HepG2 (cell line): ENCODE data around the gene KRTAP10-5. TPM values are rescaled to one million over a fixed set of nuclear protein-coding genes. Genes with fewer than 3 reads are reported as not detected.

Experiments
- ATAC-seq: fragments of 200-7000 bp; cut with Tn5 transposase; 3 replicates; pipeline ENCODE4 v1.9.1; 2020; ENCODE audit warnings: mild to moderate bottlenecking, moderate library complexity
- BruUV-seq: library from RNA; stranded (reverse); fragments of 400-500 nt; replicated peaks from 2 replicates; lab custom pipeline; 2021; lab: Mats Ljungman, UMichigan
- CTCF ChIA-PET: fragments of 300-600 bp; formaldehyde crosslinking; extraction: SDS; loops from one replicate; lab custom pipeline; 2021; ENCODE audit warnings: low total read pairs, inconsistent platforms, low intra/inter-chr PET ratio; lab: Yijun Ruan, JAX
- POLR2A ChIA-PET: fragments of 350-600 bp; sonication (Branson Sonifier 250); formaldehyde crosslinking; loops from one replicate; lab custom pipeline; 2020; ENCODE audit warnings: antibody characterized with exemption, inconsistent platforms; lab: Yijun Ruan, JAX
- DNase-seq: peaks from one replicate; pipeline ENCODE4 v3.0.0-alpha.2; 2015; ENCODE audit warnings: low spot score
- FAIRE-seq: peaks from 3 replicates; lab custom pipeline; 2011; peaks lifted over from hg19 to GRCh38; lab: Jason Lieb, UNC
- H2AFZ ChIP-seq: one replicate; pipeline ENCODE4 v1.6.1; 2011; ENCODE audit warnings: low read length, inconsistent platforms
- H3K27ac ChIP-seq: fragments of 300-600 bp; 3 replicates; pipeline ENCODE4 v1.8.0; 2011; ENCODE audit warnings: mixed run types, mild to moderate bottlenecking, mixed read lengths, low read length, inconsistent platforms; ENCODE audit not compliant: insufficient read depth; ENCODE audit errors: extremely low read length
- H3K27me3 ChIP-seq, 2 experiments: fragments of 200-600 bp in 1 of 2; 2 replicates in 1 of 2; 3 replicates in 1 of 2; pipeline versions ENCODE4 v1.6.0 to v1.8.0; 2011; ENCODE audit warnings: low read length in 2 of 2, mild to moderate bottlenecking in 2 of 2, moderate library complexity in 2 of 2, inconsistent platforms in 1 of 2; ENCODE audit not compliant: insufficient read depth in 2 of 2, control insufficient read depth in 1 of 2
- H3K36me3 ChIP-seq, 2 experiments: fragments of 200-600 bp in 1 of 2; replicated peaks in 1 of 2; 2 replicates in 1 of 2; 3 replicates in 1 of 2; pipeline versions ENCODE4 v1.5.1 to v1.8.0; 2011; ENCODE audit warnings: low read length in 2 of 2, inconsistent platforms in 1 of 2; ENCODE audit not compliant: insufficient read depth in 2 of 2, control insufficient read depth in 1 of 2
- H3K4me1 ChIP-seq: 2 replicates; pipeline ENCODE4 v1.5.1; 2012; ENCODE audit warnings: low read length, inconsistent platforms; ENCODE audit not compliant: insufficient read depth
- H3K4me2 ChIP-seq: 2 replicates; pipeline ENCODE4 v1.6.0; 2011; ENCODE audit warnings: low read depth, low read length, inconsistent platforms
- H3K4me3 ChIP-seq, 3 experiments: fragments of 200-600 bp in 1 of 3; sonication (generic), shearing (Covaris generic) in 1 of 3; replicated peaks in 1 of 3; 2 replicates each; pipeline ENCODE4 v1.5.1; 2011 to 2016; ENCODE audit warnings: low read length in 3 of 3, inconsistent platforms in 2 of 3, low read depth in 2 of 3, mild to moderate bottlenecking in 2 of 3, control low read depth in 1 of 3, mixed read lengths in 1 of 3; ENCODE audit not compliant: insufficient read depth in 1 of 3
- H3K79me2 ChIP-seq: one replicate; pipeline ENCODE4 v1.6.1; 2011; ENCODE audit warnings: low read length, inconsistent platforms; ENCODE audit not compliant: insufficient read depth
- H3K9ac ChIP-seq: 2 replicates; pipeline ENCODE4 v1.6.0; 2011; ENCODE audit warnings: mild to moderate bottlenecking, low read depth, low read length, inconsistent platforms; ENCODE audit not compliant: insufficient read depth
- H3K9me3 ChIP-seq: 2 replicates; pipeline ENCODE4 v1.5.1; 2012; ENCODE audit warnings: mild to moderate bottlenecking, low read length
- H4K20me1 ChIP-seq: 2 replicates; pipeline ENCODE4 v1.6.0; 2011; ENCODE audit warnings: inconsistent platforms, mild to moderate bottlenecking, low read length, moderate library complexity; ENCODE audit not compliant: insufficient read depth
- ARID5B ChIP-seq: IDR thresholded peaks from 2 replicates; pipeline ENCODE4 v1.4.0; 2020; ENCODE audit warnings: mild to moderate bottlenecking, missing genetic modification reagents
- EZH2 ChIP-seq: conservative IDR thresholded peaks from 2 replicates; pipeline ENCODE4 v1.6.1; 2012; ENCODE audit warnings: mild to moderate bottlenecking, low read depth, low read length, moderate library complexity
- HCFC1 ChIP-seq: fragments of 150-350 bp; IDR thresholded peaks from 2 replicates; pipeline ENCODE4 v1.6.1; 2014; ENCODE audit warnings: low read depth, low read length
- HNRNPK ChIP-seq: fragments of 200-400 bp; formaldehyde crosslinking; IDR thresholded peaks from 2 replicates; pipeline ENCODE4 v1.6.1; 2018; ENCODE audit warnings: low read length, low read depth, moderate library complexity, mild to moderate bottlenecking; ENCODE audit not compliant: poor library complexity, severe bottlenecking
- KDM6A ChIP-seq: IDR thresholded peaks from 2 replicates; pipeline ENCODE4 v1.6.1; 2016; ENCODE audit warnings: low read depth
- NR0B2 ChIP-seq: sonication (generic); formaldehyde crosslinking; IDR thresholded peaks from 2 replicates; pipeline ENCODE4 v1.4.0; 2020; ENCODE audit warnings: mild to moderate bottlenecking, missing genetic modification reagents
- PRPF4 ChIP-seq: fragments of 200-400 bp; formaldehyde crosslinking; IDR thresholded peaks from 2 replicates; pipeline ENCODE4 v1.6.1; 2016; ENCODE audit warnings: low read length, low read depth; ENCODE audit not compliant: poor library complexity, severe bottlenecking
- TFDP1 ChIP-seq: IDR thresholded peaks from 2 replicates; pipeline ENCODE4 v1.6.1; 2016; ENCODE audit warnings: missing compliant biosample characterization, missing genetic modification reagents, borderline replicate concordance
- ZNF589 ChIP-seq: sonication (generic); formaldehyde crosslinking; conservative IDR thresholded peaks from 2 replicates; pipeline ENCODE4 v1.8.0; 2022; ENCODE audit warnings: mild to moderate bottlenecking, moderate library complexity, missing genetic modification reagents
- WGBS: methylation state at CpG from one replicate; pipeline ENCODE4 v1.1.6; 2017; ENCODE audit warnings: low lambda C conversion rate; 5-methylcytosine and 5-hydroxymethylcytosine counted together
- in situ Hi-C: cut with HindIII; loops from 2 replicates; pipeline ENCODE4 v1.10.0; 2017; ENCODE audit warnings: low pct_unique_long_range_greater_than_20kb; ENCODE audit not compliant: extremely low pct_ligation_motif_present
- intact Hi-C: fragments of 100-400 bp; cut with micrococcal nuclease; formaldehyde crosslinking; loops from one replicate; pipeline ENCODE4 v1.10.0; 2022; ENCODE audit not compliant: unreplicated experiment
- polyA plus RNA-seq, 8 experiments: library from polyadenylated mRNA; depleted of rRNA in 3 of 8; stranded (reverse) in 7 of 8; unstranded in 1 of 8; fragments of >200 nt; fragmentation: Illumina TruSeq in 4 of 8; extraction: Trizol in 4 of 8; gene quantifications; 2 replicates each; pipeline versions ENCODE4 v1.2.1 to v1.2.3, GENCODE V29; 2011 to 2016; ENCODE audit warnings: low read depth in 4 of 8, missing spikeins in 1 of 8, mixed read lengths in 1 of 8; ENCODE audit not compliant: insufficient read depth in 1 of 8
- total RNA-seq, 5 experiments: library from RNA; depleted of rRNA; stranded (reverse); fragments of >200 nt; fragmentation: Illumina TruSeq; extraction: Trizol; gene quantifications; 2 replicates each; pipeline ENCODE4 v1.2.3, GENCODE V29; 2016; ENCODE audit warnings: low read depth in 1 of 5

The KRTAP10-5 gene
- total and polyA plus RNA-seq, 2 of the 13 experiments (the other 11 are each of a cell fraction or from before 2014, with no cell fraction given) = not detected

GRCh38 chr21:44529503-44530125 lies 50.8 kb downstream of the KRTAP10-5 start:
- POLR2A ChIA-PET = no interaction called here
- FAIRE-seq = no peak
- intact Hi-C loops = no loop called here

More at GRCh38 chr21:44529503-44530125, 50.8 kb downstream of the KRTAP10-5 start:
- Histone ChIP-seq H4K20me1 (no peaks in the 10 kb centered on the region), H3K9ac (no peak overlapping the region), H3K9me3 (no peaks in the 10 kb centered on the region), H2AFZ (no peak overlapping the region), H3K4me3 (no peak overlapping the region), H3K79me2 (no peaks in the 10 kb centered on the region), H3K27me3 (peaks cover 0 to 14% of the 10 kb centered on the region in 2 experiments; a peak in 2 of 5 replicates), H3K4me1 (peaks cover 21% of the 10 kb centered on the region), H3K36me3 (no peaks in the 10 kb centered on the region), H3K4me2 (no peak overlapping the region), H3K27ac (no peak overlapping the region)
- ATAC-seq = no peak
- in situ Hi-C loops = no loop called here
- no peak for TF ChIP-seq EZH2
- TF ChIP-seq ARID5B = no peak
- no peak for TF ChIP-seq NR0B2 (CRISPR knock-in tag)
- TF ChIP-seq ZNF589 = no peak
- TF ChIP-seq PRPF4 = no peak
- TF ChIP-seq TFDP1 (CRISPR knock-in tag) = no peak
- no peak for TF ChIP-seq HCFC1
- TF ChIP-seq HNRNPK = no peak
- TF ChIP-seq KDM6A (CRISPR knock-in tag) = no peak
- no TSS peak for BruUV-seq
- CTCF ChIA-PET = no interaction called here
- WGBS = 32% methylated on average over 10 of the region's 23 CpGs
- no peak for DNase-seq

Other genes starting within 250 kb of the KRTAP10-5 start
- 13.1 and 20.1 TPM in 2 replicates for gene CFAP410, start 241.2 kb downstream of the KRTAP10-5 start, total RNA-seq (2016; rRNA removed; fragmentation: Illumina TruSeq; extraction: Trizol)
- gene CFAP410, start 241.2 kb downstream of the KRTAP10-5 start, polyA plus RNA-seq (2011; rRNA removed) = 8.0 and 13.1 TPM in 2 replicates
- gene TRPM2, start 227.0 kb downstream of the KRTAP10-5 start, total RNA-seq (2016; rRNA removed; fragmentation: Illumina TruSeq; extraction: Trizol) = 0.07 TPM in 1 of 2 replicates, not detected in the other
- gene TRPM2, start 227.0 kb downstream of the KRTAP10-5 start, polyA plus RNA-seq (2011; rRNA removed) = 0.09 and 0.20 TPM in 2 replicates
- gene LRRC3, start 125.1 kb downstream of the KRTAP10-5 start, total RNA-seq (2016; rRNA removed; fragmentation: Illumina TruSeq; extraction: Trizol) = 3.9 and 4.8 TPM in 2 replicates
- 16.5 and 24.3 TPM in 2 replicates for gene LRRC3, start 125.1 kb downstream of the KRTAP10-5 start, polyA plus RNA-seq (2011; rRNA removed)
- not detected in 2 replicates for gene KRTAP10-1, start 40.4 kb downstream of the KRTAP10-5 start, total RNA-seq (2016; rRNA removed; fragmentation: Illumina TruSeq; extraction: Trizol)
- not detected in 2 replicates for gene KRTAP10-1, start 40.4 kb downstream of the KRTAP10-5 start, polyA plus RNA-seq (2011; rRNA removed)
- not detected in 2 replicates for gene KRTAP10-2, start 29.1 kb downstream of the KRTAP10-5 start, total RNA-seq (2016; rRNA removed; fragmentation: Illumina TruSeq; extraction: Trizol)
- not detected in 2 replicates for gene KRTAP10-2, start 29.1 kb downstream of the KRTAP10-5 start, polyA plus RNA-seq (2011; rRNA removed)
- not detected in 2 replicates for gene KRTAP10-3, start 21.8 kb downstream of the KRTAP10-5 start, total RNA-seq (2016; rRNA removed; fragmentation: Illumina TruSeq; extraction: Trizol)
- not detected in 2 replicates for gene KRTAP10-3, start 21.8 kb downstream of the KRTAP10-5 start, polyA plus RNA-seq (2011; rRNA removed)
- not detected in 2 replicates for gene KRTAP10-4, start 6.9 kb downstream of the KRTAP10-5 start, total RNA-seq (2016; rRNA removed; fragmentation: Illumina TruSeq; extraction: Trizol)
- gene KRTAP10-4, start 6.9 kb downstream of the KRTAP10-5 start, polyA plus RNA-seq (2011; rRNA removed) = not detected in 2 replicates
- not detected in 2 replicates for gene KRTAP10-6, start 11.9 kb upstream of the KRTAP10-5 start, total RNA-seq (2016; rRNA removed; fragmentation: Illumina TruSeq; extraction: Trizol)
- not detected in 2 replicates for gene KRTAP10-6, start 11.9 kb upstream of the KRTAP10-5 start, polyA plus RNA-seq (2011; rRNA removed)
- not detected in 2 replicates for gene KRTAP10-7, start 20.0 kb upstream of the KRTAP10-5 start, total RNA-seq (2016; rRNA removed; fragmentation: Illumina TruSeq; extraction: Trizol)
- gene KRTAP10-7, start 20.0 kb upstream of the KRTAP10-5 start, polyA plus RNA-seq (2011; rRNA removed) = not detected in 2 replicates
- not detected in 2 replicates for gene KRTAP10-8, start 31.5 kb upstream of the KRTAP10-5 start, total RNA-seq (2016; rRNA removed; fragmentation: Illumina TruSeq; extraction: Trizol)
- gene KRTAP10-8, start 31.5 kb upstream of the KRTAP10-5 start, polyA plus RNA-seq (2011; rRNA removed) = not detected in 2 replicates
- not detected in 2 replicates for gene KRTAP10-9, start 46.5 kb upstream of the KRTAP10-5 start, total RNA-seq (2016; rRNA removed; fragmentation: Illumina TruSeq; extraction: Trizol)
- gene KRTAP10-9, start 46.5 kb upstream of the KRTAP10-5 start, polyA plus RNA-seq (2011; rRNA removed) = not detected in 2 replicates
- gene KRTAP10-10, start 56.8 kb upstream of the KRTAP10-5 start, total RNA-seq (2016; rRNA removed; fragmentation: Illumina TruSeq; extraction: Trizol) = not detected in 2 replicates
- not detected in 2 replicates for gene KRTAP10-10, start 56.8 kb upstream of the KRTAP10-5 start, polyA plus RNA-seq (2011; rRNA removed)
- gene KRTAP10-11, start 65.8 kb upstream of the KRTAP10-5 start, total RNA-seq (2016; rRNA removed; fragmentation: Illumina TruSeq; extraction: Trizol) = not detected in 2 replicates
- not detected in 2 replicates for gene KRTAP10-11, start 65.8 kb upstream of the KRTAP10-5 start, polyA plus RNA-seq (2011; rRNA removed)
- not detected in 2 replicates for gene KRTAP12-4, start 74.1 kb upstream of the KRTAP10-5 start, total RNA-seq (2016; rRNA removed; fragmentation: Illumina TruSeq; extraction: Trizol)
- gene KRTAP12-4, start 74.1 kb upstream of the KRTAP10-5 start, polyA plus RNA-seq (2011; rRNA removed) = not detected in 2 replicates
- gene KRTAP12-3, start 77.3 kb upstream of the KRTAP10-5 start, total RNA-seq (2016; rRNA removed; fragmentation: Illumina TruSeq; extraction: Trizol) = not detected in 2 replicates
- gene KRTAP12-3, start 77.3 kb upstream of the KRTAP10-5 start, polyA plus RNA-seq (2011; rRNA removed) = not detected in 2 replicates
- gene KRTAP12-2, start 86.3 kb upstream of the KRTAP10-5 start, total RNA-seq (2016; rRNA removed; fragmentation: Illumina TruSeq; extraction: Trizol) = not detected in 2 replicates
- gene KRTAP12-2, start 86.3 kb upstream of the KRTAP10-5 start, polyA plus RNA-seq (2011; rRNA removed) = not detected in 2 replicates
- not detected in 2 replicates for gene KRTAP12-1, start 101.6 kb upstream of the KRTAP10-5 start, total RNA-seq (2016; rRNA removed; fragmentation: Illumina TruSeq; extraction: Trizol)
- 0.13 TPM in 1 of 2 replicates, not detected in the other for gene KRTAP12-1, start 101.6 kb upstream of the KRTAP10-5 start, polyA plus RNA-seq (2011; rRNA removed)
- gene KRTAP10-12, start 116.6 kb upstream of the KRTAP10-5 start, total RNA-seq (2016; rRNA removed; fragmentation: Illumina TruSeq; extraction: Trizol) = not detected in 2 replicates
- not detected in 2 replicates for gene KRTAP10-12, start 116.6 kb upstream of the KRTAP10-5 start, polyA plus RNA-seq (2011; rRNA removed)
- 0.07 and 0.18 TPM in 2 replicates for gene TSPEAR, start 131.0 kb upstream of the KRTAP10-5 start, total RNA-seq (2016; rRNA removed; fragmentation: Illumina TruSeq; extraction: Trizol)
- 0.32 and 0.33 TPM in 2 replicates for gene TSPEAR, start 131.0 kb upstream of the KRTAP10-5 start, polyA plus RNA-seq (2011; rRNA removed)
- 55.4 and 62.0 TPM in 2 replicates for gene UBE2G2, start 221.2 kb upstream of the KRTAP10-5 start, total RNA-seq (2016; rRNA removed; fragmentation: Illumina TruSeq; extraction: Trizol)
- 92.0 and 106 TPM in 2 replicates for gene UBE2G2, start 221.2 kb upstream of the KRTAP10-5 start, polyA plus RNA-seq (2011; rRNA removed)
- gene SUMO3, start 237.5 kb upstream of the KRTAP10-5 start, total RNA-seq (2016; rRNA removed; fragmentation: Illumina TruSeq; extraction: Trizol) = 92.4 and 111 TPM in 2 replicates
- gene SUMO3, start 237.5 kb upstream of the KRTAP10-5 start, polyA plus RNA-seq (2011; rRNA removed) = 46.6 and 51.4 TPM in 2 replicates